OCI-LY7 (cell line): ENCODE data around the gene CNPPD1. TPM values are rescaled to one million over a fixed set of nuclear protein-coding genes. Genes with fewer than 3 reads are reported as not detected.

Experiments used
- BruUV-seq: library from RNA; stranded (reverse); fragments of 400-500 nt; replicated peaks from 2 replicates; lab custom pipeline; 2021; lab: Mats Ljungman, UMichigan
- CTCF ChIA-PET: fragments of 300-600 bp; sonication (Branson Sonifier 250); formaldehyde crosslinking; loops from one replicate; lab custom pipeline; 2022; ENCODE audit warnings: antibody characterized with exemption; ENCODE audit not compliant: unreplicated experiment; lab: Charles Lee
- POLR2A ChIA-PET: fragments of 300-600 bp; sonication (Branson Sonifier 250); formaldehyde crosslinking; loops from one replicate; lab custom pipeline; 2022; ENCODE audit warnings: antibody characterized with exemption; lab: Charles Lee
- DNase-seq: peaks from one replicate; pipeline ENCODE4 v3.0.0-alpha.2; 2015; ENCODE audit warnings: low spot score
- H2AFZ ChIP-seq: fragments of 200-600 bp; sonication (generic), shearing (Covaris generic); 2 replicates; pipeline ENCODE4 v1.6.1; 2014; ENCODE audit warnings: mild to moderate bottlenecking, antibody characterized with exemption, low read length, moderate library complexity
- H3K27ac ChIP-seq: fragments of 200-600 bp; sonication (generic); 2 replicates; pipeline ENCODE4 v1.5.1; 2014; ENCODE audit warnings: mixed run types, low read depth, mild to moderate bottlenecking, moderate library complexity, low read length, inconsistent platforms; ENCODE audit not compliant: poor library complexity, severe bottlenecking
- H3K36me3 ChIP-seq: fragments of 200-600 bp; sonication (generic); 2 replicates; pipeline ENCODE4 v1.6.1; 2014; ENCODE audit warnings: mild to moderate bottlenecking, antibody characterized with exemption, low read length, moderate library complexity, mixed read lengths; ENCODE audit not compliant: insufficient read depth
- H3K4me1 ChIP-seq: fragments of 200-600 bp; sonication (generic); 2 replicates; pipeline ENCODE4 v1.5.1; 2014; ENCODE audit warnings: mild to moderate bottlenecking, low read length; ENCODE audit not compliant: insufficient read depth, poor library complexity, severe bottlenecking
- H3K4me2 ChIP-seq: fragments of 200-600 bp; sonication (generic); 2 replicates; pipeline ENCODE4 v1.6.1; 2014; ENCODE audit warnings: mild to moderate bottlenecking, low read length
- H3K4me3 ChIP-seq: fragments of 200-600 bp; sonication (generic); 2 replicates; pipeline ENCODE4 v1.5.1; 2014; ENCODE audit warnings: mild to moderate bottlenecking, low read depth, low read length; ENCODE audit not compliant: poor library complexity, severe bottlenecking
- H3K79me2 ChIP-seq: fragments of 200-600 bp; sonication (generic); 2 replicates; pipeline ENCODE4 v1.6.1; 2016; ENCODE audit warnings: low read depth, mild to moderate bottlenecking, low read length, moderate library complexity, mixed read lengths; ENCODE audit not compliant: insufficient read depth
- H3K9me2 ChIP-seq: fragments of 200-600 bp; sonication (generic); 2 replicates; pipeline ENCODE4 v1.6.1; 2016; ENCODE audit warnings: mild to moderate bottlenecking, low read length, mixed read lengths; ENCODE audit not compliant: insufficient read depth
- H3K9me3 ChIP-seq: fragments of 200-600 bp; sonication (generic); 2 replicates; pipeline ENCODE4 v1.6.1; 2014; ENCODE audit warnings: mild to moderate bottlenecking, mixed run types, low read length, mixed read lengths
- H4K20me1 ChIP-seq: fragments of 200-600 bp; sonication (generic); 2 replicates; pipeline ENCODE4 v1.6.1; 2014; ENCODE audit warnings: mild to moderate bottlenecking, antibody characterized with exemption, low read length, moderate library complexity, mixed read lengths; ENCODE audit not compliant: insufficient read depth
- EZH2phosphoT487 ChIP-seq: fragments of 200-600 bp; sonication (generic); IDR thresholded peaks from 2 replicates; pipeline ENCODE4 v1.6.1; 2018; ENCODE audit warnings: low read depth, borderline replicate concordance, mild to moderate bottlenecking, mixed run types, antibody characterized with exemption, low read length, moderate library complexity, mixed read lengths
- intact Hi-C: fragments of 100-400 bp; cut with micrococcal nuclease; formaldehyde crosslinking; loops from one replicate; pipeline ENCODE4 v1.10.0; 2022; ENCODE audit not compliant: unreplicated experiment
- total RNA-seq, 2 experiments: library from RNA; depleted of rRNA in 1 of 2; stranded (reverse); fragments of >200 nt in 1 of 2; shearing (Covaris generic) in 1 of 2; gene quantifications; 2 replicates each; pipeline ENCODE4 v1.2.3, GENCODE V29; 2014 to 2022
- TF ChIP-seq, protein P1 (sequence below): fragments of 200-600 bp; sonication (generic); conservative IDR thresholded peaks from 2 replicates; pipeline ENCODE4 v1.5.1; 2014; ENCODE audit warnings: mild to moderate bottlenecking, antibody characterized with exemption, low read length, moderate library complexity, mixed read lengths

CNPPD1 gene
- total RNA-seq, 2 experiments from 2014 or later: 39.2 to 68.2 TPM

DNA sequence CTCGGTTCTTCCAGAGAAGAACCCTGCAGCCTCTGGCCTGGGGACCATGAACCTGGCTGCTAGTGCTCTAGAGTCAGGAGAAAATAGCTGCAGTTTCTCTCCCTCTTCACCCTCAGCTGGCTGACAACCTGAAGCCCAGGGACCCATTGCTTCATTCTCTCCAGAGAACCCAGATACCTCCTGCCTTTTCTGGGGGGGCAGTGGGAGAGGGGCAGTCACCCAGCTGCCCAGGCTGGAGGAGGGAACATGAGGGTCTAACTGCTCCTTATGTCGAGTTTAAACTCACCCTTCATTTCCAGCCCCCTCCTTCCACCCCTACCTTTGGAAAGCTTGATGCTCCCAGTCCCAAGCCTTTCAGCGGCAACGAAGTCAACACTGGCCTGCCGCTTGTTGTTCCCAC lies 22.2 kb upstream of the CNPPD1 start:
- Histone ChIP-seq H3K4me3 (no peak overlapping the region), H3K9me3 (no peaks in the 10 kb centered on the region), H2AFZ (no peak overlapping the region), H3K27ac (no peak overlapping the region), H3K4me2 (no peak overlapping the region), H3K79me2 (no peaks in the 10 kb centered on the region), H4K20me1 (no peaks in the 10 kb centered on the region), H3K36me3 (no peaks in the 10 kb centered on the region), H3K4me1 (no peaks in the 10 kb centered on the region), H3K9me2 (no peaks in the 10 kb centered on the region)
- ChIA-PET CTCF (interaction anchor here (0.7 kb wide), 1 partner anchor 27 kb away, joined by 3 read pairs; no protein-coding TSS in a partner anchor), POLR2A (no interaction called here)
- no TSS peak for BruUV-seq
- intact Hi-C loops: no loop called here
- no peak for DNase-seq
- TF ChIP-seq, protein P1, sequence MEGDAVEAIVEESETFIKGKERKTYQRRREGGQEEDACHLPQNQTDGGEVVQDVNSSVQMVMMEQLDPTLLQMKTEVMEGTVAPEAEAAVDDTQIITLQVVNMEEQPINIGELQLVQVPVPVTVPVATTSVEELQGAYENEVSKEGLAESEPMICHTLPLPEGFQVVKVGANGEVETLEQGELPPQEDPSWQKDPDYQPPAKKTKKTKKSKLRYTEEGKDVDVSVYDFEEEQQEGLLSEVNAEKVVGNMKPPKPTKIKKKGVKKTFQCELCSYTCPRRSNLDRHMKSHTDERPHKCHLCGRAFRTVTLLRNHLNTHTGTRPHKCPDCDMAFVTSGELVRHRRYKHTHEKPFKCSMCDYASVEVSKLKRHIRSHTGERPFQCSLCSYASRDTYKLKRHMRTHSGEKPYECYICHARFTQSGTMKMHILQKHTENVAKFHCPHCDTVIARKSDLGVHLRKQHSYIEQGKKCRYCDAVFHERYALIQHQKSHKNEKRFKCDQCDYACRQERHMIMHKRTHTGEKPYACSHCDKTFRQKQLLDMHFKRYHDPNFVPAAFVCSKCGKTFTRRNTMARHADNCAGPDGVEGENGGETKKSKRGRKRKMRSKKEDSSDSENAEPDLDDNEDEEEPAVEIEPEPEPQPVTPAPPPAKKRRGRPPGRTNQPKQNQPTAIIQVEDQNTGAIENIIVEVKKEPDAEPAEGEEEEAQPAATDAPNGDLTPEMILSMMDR: no peak
- no peak for TF ChIP-seq EZH2phosphoT487

DNA sequence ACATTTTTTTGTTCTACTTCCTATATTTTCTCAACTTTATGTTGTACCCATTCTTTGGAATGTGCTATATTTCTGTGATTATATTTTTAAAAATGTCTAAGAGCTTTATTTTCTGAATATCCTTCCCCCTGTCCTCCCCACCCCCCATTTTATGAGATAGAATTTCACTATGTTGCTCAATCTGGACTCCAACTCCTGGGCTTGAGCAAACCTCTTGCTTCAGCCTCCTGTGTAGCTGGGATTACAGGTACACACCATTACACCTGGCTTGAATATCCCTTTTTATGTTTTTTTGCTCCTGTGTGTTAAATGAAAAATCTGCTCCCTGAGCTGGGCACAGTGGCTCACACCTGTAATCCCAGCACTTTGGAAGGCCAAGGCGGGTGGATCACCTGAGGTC lies 20.7 kb upstream of the CNPPD1 start:
- H3K27ac ChIP-seq: no peak overlapping the region
- no peak overlapping the region for H3K4me2 ChIP-seq
- ChIA-PET CTCF (interaction anchor here (0.6 kb wide), 1 partner anchor 9 kb away, joined by 7 read pairs; the partner anchor contains the start of gene ZFAND2B), POLR2A (interaction anchor here (0.8 to 0.9 kb wide), 2 partner anchors 9 to 15 kb away, joined by 3 to 4 read pairs; partner anchors contain the start of gene ZFAND2B)
- H3K9me3 ChIP-seq: no peaks in the 10 kb centered on the region
- H3K9me2 ChIP-seq: no peaks in the 10 kb centered on the region
- H3K79me2 ChIP-seq: no peaks in the 10 kb centered on the region
- no peaks in the 10 kb centered on the region for H3K4me1 ChIP-seq
- H3K4me3 ChIP-seq: no peak overlapping the region
- no peak overlapping the region for H2AFZ ChIP-seq
- no peaks in the 10 kb centered on the region for H4K20me1 ChIP-seq
- H3K36me3 ChIP-seq: no peaks in the 10 kb centered on the region
- no TSS peak for BruUV-seq
- TF ChIP-seq, protein P1: no peak
- TF ChIP-seq EZH2phosphoT487: no peak
- intact Hi-C loops: no loop called here
- no peak for DNase-seq

GRCh38 chr2:219186754-219187456 lies 10.2 kb upstream of the CNPPD1 start:
- H3K4me2 ChIP-seq: no peak overlapping the region
- H3K4me1 ChIP-seq: no peaks in the 10 kb centered on the region
- no peak overlapping the region for H2AFZ ChIP-seq
- H3K4me3 ChIP-seq: no peak overlapping the region
- H3K36me3 ChIP-seq: peaks cover 43% of the 10 kb centered on the region
- H3K27ac ChIP-seq: no peak overlapping the region
- ChIA-PET CTCF (no interaction called here), POLR2A (interaction anchor here (0.6 to 0.7 kb wide), 2 partner anchors 19 to 29 kb away, joined by 3 to 4 read pairs; partner anchors contain the start of gene ZFAND2B)
- BruUV-seq: no TSS peak
- no peaks in the 10 kb centered on the region for H3K79me2 ChIP-seq
- H3K9me2 ChIP-seq: no peaks in the 10 kb centered on the region
- no peak for TF ChIP-seq EZH2phosphoT487
- TF ChIP-seq, protein P1: no peak
- peak; percentile 12 for DNase-seq
- H3K9me3 ChIP-seq: no peaks in the 10 kb centered on the region
- intact Hi-C loops: no loop called here
- no peaks in the 10 kb centered on the region for H4K20me1 ChIP-seq
